Type B pancreatic cell (in vitro differentiated cells): ENCODE measurements around the gene MORN1. TPM values are rescaled to one million over a fixed set of nuclear protein-coding genes. Genes with fewer than 3 reads are reported as not detected.

Source experiments
- DNase-seq: peaks from one replicate; pipeline ENCODE4 v3.0.0; 2021; ENCODE audit warnings: mixed read lengths; ENCODE audit not compliant: unreplicated experiment; ENCODE audit errors: extremely low spot score
- H3K27ac Mint-ChIP-seq: 2 replicates; pipeline ENCODE4 v1.8.0; 2021; ENCODE audit warnings: mild to moderate bottlenecking, mixed read lengths
- H3K27me3 Mint-ChIP-seq: 2 replicates; pipeline ENCODE4 v1.8.0; 2021; ENCODE audit warnings: mixed read lengths
- H3K36me3 Mint-ChIP-seq: 2 replicates; pipeline ENCODE4 v1.8.0; 2021; ENCODE audit warnings: mixed read lengths
- H3K4me1 Mint-ChIP-seq: one replicate; pipeline ENCODE4 v1.8.0; 2021; ENCODE audit warnings: mixed read lengths; ENCODE audit not compliant: unreplicated experiment
- H3K4me3 Mint-ChIP-seq: 2 replicates; pipeline ENCODE4 v1.8.0; 2021; ENCODE audit warnings: mild to moderate bottlenecking, mixed read lengths
- H3K9me3 Mint-ChIP-seq: 2 replicates; pipeline ENCODE4 v1.8.0; 2021; ENCODE audit warnings: mixed read lengths
- CTCF ChIP-seq: fragments of 200-600 bp; sonication (generic); conservative IDR thresholded peaks from 2 replicates; pipeline ENCODE4 v1.5.0; 2021; ENCODE audit warnings: antibody characterized with exemption, mild to moderate bottlenecking
- total RNA-seq: library from RNA; stranded (reverse); gene quantifications from 2 replicates; pipeline ENCODE4 v1.2.1, GENCODE V29; 2021; ENCODE audit warnings: low replicate concordance

Gene MORN1
- total RNA-seq, 1 donor from 2014 or later = 27.5 TPM

- no peak for DNase-seq
- H3K9me3 Mint-ChIP-seq = no peaks in the 10 kb centered on the region
- no peaks in the 10 kb centered on the region for H3K4me1 Mint-ChIP-seq
- H3K27me3 Mint-ChIP-seq = no peaks in the 10 kb centered on the region
- TF ChIP-seq CTCF = no peak
- no peaks in the 10 kb centered on the region for H3K36me3 Mint-ChIP-seq
- no peak overlapping the region for H3K4me3 Mint-ChIP-seq
- no peak overlapping the region for H3K27ac Mint-ChIP-seq
Observed at GRCh38 chr1:2339206-2340085, 51.9 kb downstream of the MORN1 start.

GRCh38 chr1:2337501-2337900, 53.9 kb downstream of the MORN1 start:
- DNase-seq = no peak
- H3K27ac Mint-ChIP-seq = no peak overlapping the region
- no peak for TF ChIP-seq CTCF
- H3K36me3 Mint-ChIP-seq = no peaks in the 10 kb centered on the region
- H3K4me3 Mint-ChIP-seq = no peak overlapping the region
- H3K9me3 Mint-ChIP-seq = no peaks in the 10 kb centered on the region
- no peaks in the 10 kb centered on the region for H3K27me3 Mint-ChIP-seq
- no peaks in the 10 kb centered on the region for H3K4me1 Mint-ChIP-seq

- no peak for TF ChIP-seq CTCF
- DNase-seq = no peak
- H3K9me3 Mint-ChIP-seq = no peaks in the 10 kb centered on the region
- H3K4me1 Mint-ChIP-seq = no peaks in the 10 kb centered on the region
- no peak overlapping the region for H3K4me3 Mint-ChIP-seq
- H3K27ac Mint-ChIP-seq = no peak overlapping the region
- H3K36me3 Mint-ChIP-seq = no peaks in the 10 kb centered on the region
- no peaks in the 10 kb centered on the region for H3K27me3 Mint-ChIP-seq
Observed at GRCh38 chr1:2337081-2337480, 54.3 kb downstream of the MORN1 start.

- Mint-ChIP-seq H3K36me3 (no peaks in the 10 kb centered on the region), H3K4me1 (no peaks in the 10 kb centered on the region)
Observed at GRCh38 chr1:2336499-2336898, 54.9 kb downstream of the MORN1 start.

GRCh38 chr1:2335721-2336455, 55.5 kb downstream of the MORN1 start:
- Mint-ChIP-seq H3K4me3 (no peak overlapping the region), H3K4me1 (peaks cover under 1% of the 10 kb centered on the region), H3K9me3 (no peaks in the 10 kb centered on the region), H3K36me3 (no peaks in the 10 kb centered on the region), H3K27me3 (no peaks in the 10 kb centered on the region), H3K27ac (no peak overlapping the region)
- no peak for TF ChIP-seq CTCF
- DNase-seq = no peak

More at GRCh38 chr1:2336499-2336898, 54.9 kb downstream of the MORN1 start:
- no peaks in the 10 kb centered on the region for H3K9me3 Mint-ChIP-seq
- no peak overlapping the region for H3K4me3 Mint-ChIP-seq
- TF ChIP-seq CTCF = no peak
- H3K27ac Mint-ChIP-seq = no peak overlapping the region
- H3K27me3 Mint-ChIP-seq = no peaks in the 10 kb centered on the region
- DNase-seq = no peak
